ENCODE measurements around the gene PTDSS2. TPM values are rescaled to one million over a fixed set of nuclear protein-coding genes. Genes with fewer than 3 reads are reported as not detected.
A peak's percentile ranks its signal among the peaks of the same experiment; 100 is the strongest.

PTDSS2 gene
- total RNA-seq, 1 donor from 2014 or later = 81.1 TPM

- DNase-seq (ENCODE audit: low read depth) = no peak
- no peak for TF ChIP-seq CTCF (IDR thresholded peaks at IDR 0.05; ENCODE audit: insufficient read depth, low read length, poor library complexity, severe bottlenecking)
- Histone ChIP-seq H3K4me3 (ENCODE audit: low read depth, low read length) (no peak overlapping the region), H3K36me3 (ENCODE audit: control insufficient read depth, insufficient read depth, low read length) (no peaks in the 10 kb centered on the region), H3K27me3 (ENCODE audit: control insufficient read depth, insufficient read depth, low read length) (peaks cover 2% of the 10 kb centered on the region)
These were observed 12.7 kb upstream of the PTDSS2 start for GRCh38 chr11:437228-437870.

DNA sequence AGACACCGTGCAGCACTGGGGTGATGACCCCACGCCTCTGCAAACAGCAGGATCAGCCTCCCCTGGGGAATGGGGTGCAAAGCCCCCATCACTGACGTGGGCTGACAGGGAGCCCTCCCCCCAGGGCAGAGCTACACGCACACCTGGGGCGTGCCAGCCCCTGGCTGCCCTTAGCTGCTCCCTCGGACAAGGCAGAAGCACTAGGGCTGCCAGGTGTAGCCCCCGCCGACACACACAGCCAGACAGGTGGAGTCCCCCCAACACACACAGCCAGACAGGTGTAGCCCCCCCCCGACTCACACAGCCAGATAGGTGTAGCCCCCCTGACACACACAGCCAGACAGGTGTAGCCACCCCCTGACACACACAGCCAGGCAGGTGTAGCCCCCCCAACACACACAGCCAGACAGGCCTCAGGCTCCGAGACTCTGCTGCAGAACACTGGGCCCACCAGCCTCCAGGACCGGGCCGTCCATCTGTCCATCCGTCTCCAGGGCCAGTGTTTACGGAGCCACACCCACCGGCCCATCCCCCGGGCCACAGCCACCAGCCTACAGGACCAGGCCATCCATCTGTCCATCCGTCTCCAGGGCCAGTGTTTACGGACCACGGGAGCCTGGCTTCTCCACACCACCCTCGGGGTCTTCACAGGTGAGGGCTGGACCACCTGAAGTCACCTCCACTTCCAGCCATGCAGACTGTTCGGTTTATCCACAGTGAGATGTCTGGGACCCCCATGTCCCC is 11.8 kb upstream of the PTDSS2 start:
- DNase-seq (ENCODE audit: low read depth) = no peak
- Histone ChIP-seq H3K36me3 (ENCODE audit: control insufficient read depth, insufficient read depth, low read length) (no peaks in the 10 kb centered on the region), H3K27me3 (ENCODE audit: control insufficient read depth, insufficient read depth, low read length) (peaks cover 2% of the 10 kb centered on the region), H3K4me3 (ENCODE audit: low read depth, low read length) (no peak overlapping the region)
- no peak for TF ChIP-seq CTCF (IDR thresholded peaks at IDR 0.05; ENCODE audit: insufficient read depth, low read length, poor library complexity, severe bottlenecking)

DNA sequence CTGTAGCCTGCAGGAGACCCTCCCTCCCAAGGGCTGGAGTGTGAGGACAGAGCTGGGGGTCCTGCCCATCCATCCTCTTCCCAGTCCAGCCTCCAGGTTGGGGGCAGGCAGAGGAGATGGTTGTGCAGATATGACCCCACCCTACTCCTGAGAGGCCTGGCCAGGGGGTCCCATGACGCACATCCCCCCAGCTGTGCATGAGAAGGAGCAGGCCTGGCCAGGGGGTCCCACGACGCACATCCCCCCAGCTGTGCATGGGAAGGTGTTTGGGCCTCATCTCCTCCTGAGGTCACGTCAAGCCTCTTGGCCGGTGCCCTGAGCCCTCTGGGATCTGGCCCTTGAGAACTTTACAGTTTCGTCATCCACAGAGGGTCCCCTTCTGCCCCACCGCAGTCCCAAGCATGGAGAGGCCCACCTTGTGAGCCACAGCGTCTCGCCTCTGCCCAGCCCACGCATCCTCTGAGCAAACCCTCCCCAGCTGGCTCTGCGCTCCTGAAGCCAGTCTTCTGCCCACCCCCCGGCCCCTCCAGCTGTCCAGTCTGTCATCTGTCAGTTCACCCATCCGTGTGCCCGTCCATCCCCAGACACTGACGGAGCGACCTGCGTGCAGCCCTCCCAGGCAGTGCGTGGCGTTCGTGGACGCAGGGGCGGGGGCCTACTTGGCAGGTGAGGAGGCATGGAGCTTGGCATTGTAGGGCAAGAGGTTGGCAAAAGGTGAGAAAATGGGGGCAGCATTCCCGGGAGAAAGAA is 10.6 kb upstream of the PTDSS2 start:
- TF ChIP-seq CTCF (IDR thresholded peaks at IDR 0.05; ENCODE audit: insufficient read depth, low read length, poor library complexity, severe bottlenecking) = no peak
- Histone ChIP-seq H3K4me3 (ENCODE audit: low read depth, low read length) (no peak overlapping the region), H3K36me3 (ENCODE audit: control insufficient read depth, insufficient read depth, low read length) (no peaks in the 10 kb centered on the region), H3K27me3 (ENCODE audit: control insufficient read depth, insufficient read depth, low read length) (peaks cover 2% of the 10 kb centered on the region)
- no peak for DNase-seq (ENCODE audit: low read depth)

DNA sequence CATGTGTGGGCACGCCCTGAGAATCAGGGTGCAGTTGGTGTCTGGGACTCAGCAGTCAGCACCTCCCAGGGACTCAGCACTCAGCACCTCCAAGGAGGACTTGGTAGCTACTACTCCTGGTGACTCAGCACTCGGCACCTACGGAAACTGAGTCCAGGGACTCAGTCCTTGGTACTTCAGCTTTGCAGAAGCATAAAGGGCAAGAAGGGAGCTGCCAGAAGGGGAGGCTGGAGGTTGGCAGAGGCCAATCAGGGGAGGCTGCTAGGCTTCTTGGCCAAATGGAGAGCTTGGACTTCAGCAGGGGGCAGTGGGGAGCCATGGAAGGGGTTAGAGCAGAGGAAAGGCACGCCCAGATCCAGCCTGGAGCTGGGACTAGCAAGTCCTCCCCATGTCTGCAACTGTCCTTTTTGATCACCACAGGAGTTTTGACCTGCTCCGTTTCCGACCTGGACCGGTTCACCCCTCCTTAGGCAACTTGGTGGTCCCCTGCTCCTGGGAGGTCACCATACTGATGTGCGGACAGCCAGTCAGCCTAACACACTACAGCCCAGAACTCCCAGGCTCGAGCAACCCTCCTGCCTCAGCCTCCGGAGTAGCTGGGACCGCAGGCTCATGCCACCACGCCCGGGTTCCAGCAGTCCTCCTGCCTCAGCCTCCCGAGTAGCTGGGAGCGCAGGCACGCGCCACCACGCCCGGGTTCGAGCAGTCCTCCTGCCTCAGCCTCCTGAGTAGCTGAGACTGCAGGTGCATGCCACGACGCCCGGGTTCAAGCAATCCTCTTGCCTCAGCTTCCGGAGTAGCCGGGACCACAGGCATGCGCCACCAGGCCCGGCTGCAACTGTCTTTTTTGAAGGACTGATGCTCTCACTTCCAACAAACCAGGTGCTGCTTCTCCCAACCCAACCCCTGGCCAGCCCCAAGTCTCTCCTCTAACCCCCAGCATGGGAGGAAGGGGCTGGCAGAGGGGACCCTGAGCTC is 9.7 kb upstream of the PTDSS2 start:
- DNase-seq (ENCODE audit: low read depth) = no peak
- no peak overlapping the region for H3K4me3 ChIP-seq (ENCODE audit: low read depth, low read length)
- TF ChIP-seq CTCF (IDR thresholded peaks at IDR 0.05; ENCODE audit: insufficient read depth, low read length, poor library complexity, severe bottlenecking) = peak; percentile 17
- no peaks in the 10 kb centered on the region for H3K36me3 ChIP-seq (ENCODE audit: control insufficient read depth, insufficient read depth, low read length)
- H3K27me3 ChIP-seq (ENCODE audit: control insufficient read depth, insufficient read depth, low read length) = peaks cover 2% of the 10 kb centered on the region

GRCh38 chr11:441043-441417 is 9.0 kb upstream of the PTDSS2 start:
- peaks cover 2% of the 10 kb centered on the region for H3K27me3 ChIP-seq (ENCODE audit: control insufficient read depth, insufficient read depth, low read length)
- no peak for DNase-seq (ENCODE audit: low read depth)
- no peak for TF ChIP-seq CTCF (IDR thresholded peaks at IDR 0.05; ENCODE audit: insufficient read depth, low read length, poor library complexity, severe bottlenecking)
- H3K36me3 ChIP-seq (ENCODE audit: control insufficient read depth, insufficient read depth, low read length) = no peaks in the 10 kb centered on the region
- peak overlapping the region; percentile 49 for H3K4me3 ChIP-seq (ENCODE audit: low read depth, low read length)
